ENCODE results near the gene SH2D3C.
"Not testable (repeated sequence)": the region's sequence is repeated elsewhere in the genome, so short reads cannot be mapped to it uniquely, and the experiment has no call there.

SH2D3C gene

DNA sequence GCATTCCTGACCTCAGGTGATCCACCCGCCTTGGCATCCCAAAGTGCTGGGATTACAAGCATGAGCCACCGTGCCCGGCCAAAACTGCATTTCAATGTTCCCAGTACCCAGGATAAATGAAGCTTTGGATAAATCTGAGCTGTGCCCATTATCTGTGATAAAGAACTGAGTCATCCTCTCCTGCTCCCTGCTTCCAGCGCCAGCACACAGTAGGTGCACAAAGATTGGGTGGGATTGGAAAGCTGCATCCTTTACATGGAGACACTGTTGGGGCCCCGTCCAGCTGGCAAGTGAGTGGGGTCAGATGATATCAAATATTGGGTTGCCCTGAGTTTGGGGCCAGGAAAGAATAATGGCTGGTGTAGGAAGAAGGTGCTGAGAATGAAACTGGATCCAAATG lies 17.4 kb downstream of the SH2D3C start:
- DNase-seq (ENCODE audit: low spot score): no peak
- in situ Hi-C loops (cut with MboI; ENCODE audit: low pct_unique_long_range_greater_than_20kb, low sequenced_read_pairs, unreplicated experiment): no loop called here
- no peak for TF ChIP-seq CTCF (IDR thresholded peaks at IDR 0.05; ENCODE audit: extremely low read depth, insufficient read depth, missing control alignments)

- no peak for DNase-seq (ENCODE audit: low spot score)
- in situ Hi-C loops (cut with MboI; ENCODE audit: low pct_unique_long_range_greater_than_20kb, low sequenced_read_pairs, unreplicated experiment): no loop called here
- TF ChIP-seq CTCF (IDR thresholded peaks at IDR 0.05; ENCODE audit: extremely low read depth, insufficient read depth, missing control alignments): no peak
Observed at GRCh38 chr9:127758843-127759242, 19.6 kb downstream of the SH2D3C start.

GRCh38 chr9:127756776-127757175 lies 21.7 kb downstream of the SH2D3C start:
- DNase-seq (ENCODE audit: low spot score); in situ Hi-C loops (cut with MboI; ENCODE audit: low pct_unique_long_range_greater_than_20kb, low sequenced_read_pairs, unreplicated experiment): not testable (repeated sequence)

- no peak for DNase-seq (ENCODE audit: low spot score)
- TF ChIP-seq CTCF (IDR thresholded peaks at IDR 0.05; ENCODE audit: extremely low read depth, insufficient read depth, missing control alignments): no peak
- in situ Hi-C loops (cut with MboI; ENCODE audit: low pct_unique_long_range_greater_than_20kb, low sequenced_read_pairs, unreplicated experiment): no loop called here
Observed at GRCh38 chr9:127756233-127756632, 22.2 kb downstream of the SH2D3C start.

DNA sequence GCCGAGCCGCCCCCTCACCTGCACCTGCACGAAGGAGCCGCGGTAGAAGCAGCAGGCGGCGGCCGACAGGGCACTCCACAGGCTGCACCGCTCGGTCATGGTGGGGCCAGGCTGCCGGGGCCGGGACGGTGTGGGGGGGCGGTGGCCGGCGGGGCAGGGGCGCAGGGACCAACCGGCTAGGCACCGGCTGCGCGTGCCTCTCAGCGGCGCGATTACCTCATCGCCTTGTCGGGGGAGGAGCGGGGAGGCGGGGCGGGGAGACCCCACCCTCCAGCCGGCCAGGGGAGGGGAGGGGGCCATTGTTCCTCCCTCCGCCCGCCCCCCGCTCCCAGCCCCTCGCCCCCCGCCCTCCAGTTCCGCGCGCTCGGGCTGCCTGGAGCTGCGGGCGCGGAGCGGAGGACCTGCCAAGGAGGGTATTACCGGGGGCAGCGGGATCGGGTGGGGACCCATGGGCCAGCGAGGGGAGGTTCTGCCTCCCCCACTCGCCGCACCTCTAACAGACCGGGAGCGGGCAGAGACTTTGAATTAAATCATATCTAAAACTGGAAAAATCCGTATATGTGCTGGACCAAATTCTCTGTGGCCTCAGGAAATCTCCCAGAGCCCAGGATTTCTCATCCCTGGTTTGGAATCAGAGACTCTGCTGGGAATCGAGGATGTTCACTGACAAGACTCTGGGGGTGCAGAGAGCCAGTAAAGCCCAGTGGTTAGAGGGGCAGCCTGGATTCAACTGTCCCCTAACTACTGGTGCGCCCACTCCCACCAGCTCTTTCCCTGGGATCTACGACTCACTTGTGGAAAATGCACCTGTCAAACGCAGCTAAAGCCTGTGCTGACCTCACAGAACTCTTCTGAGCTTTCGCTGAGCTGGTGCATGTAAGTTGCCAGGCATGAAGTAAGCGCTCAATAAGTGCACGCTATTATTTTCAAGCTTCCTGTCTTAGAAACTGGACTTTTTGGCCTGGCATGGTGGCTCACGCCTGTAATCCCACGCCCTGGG lies 23.1 kb downstream of the SH2D3C start:
- no peak for DNase-seq (ENCODE audit: low spot score)
- in situ Hi-C loops (cut with MboI; ENCODE audit: low pct_unique_long_range_greater_than_20kb, low sequenced_read_pairs, unreplicated experiment): no loop called here
- no peak for TF ChIP-seq CTCF (IDR thresholded peaks at IDR 0.05; ENCODE audit: extremely low read depth, insufficient read depth, missing control alignments)

DNA sequence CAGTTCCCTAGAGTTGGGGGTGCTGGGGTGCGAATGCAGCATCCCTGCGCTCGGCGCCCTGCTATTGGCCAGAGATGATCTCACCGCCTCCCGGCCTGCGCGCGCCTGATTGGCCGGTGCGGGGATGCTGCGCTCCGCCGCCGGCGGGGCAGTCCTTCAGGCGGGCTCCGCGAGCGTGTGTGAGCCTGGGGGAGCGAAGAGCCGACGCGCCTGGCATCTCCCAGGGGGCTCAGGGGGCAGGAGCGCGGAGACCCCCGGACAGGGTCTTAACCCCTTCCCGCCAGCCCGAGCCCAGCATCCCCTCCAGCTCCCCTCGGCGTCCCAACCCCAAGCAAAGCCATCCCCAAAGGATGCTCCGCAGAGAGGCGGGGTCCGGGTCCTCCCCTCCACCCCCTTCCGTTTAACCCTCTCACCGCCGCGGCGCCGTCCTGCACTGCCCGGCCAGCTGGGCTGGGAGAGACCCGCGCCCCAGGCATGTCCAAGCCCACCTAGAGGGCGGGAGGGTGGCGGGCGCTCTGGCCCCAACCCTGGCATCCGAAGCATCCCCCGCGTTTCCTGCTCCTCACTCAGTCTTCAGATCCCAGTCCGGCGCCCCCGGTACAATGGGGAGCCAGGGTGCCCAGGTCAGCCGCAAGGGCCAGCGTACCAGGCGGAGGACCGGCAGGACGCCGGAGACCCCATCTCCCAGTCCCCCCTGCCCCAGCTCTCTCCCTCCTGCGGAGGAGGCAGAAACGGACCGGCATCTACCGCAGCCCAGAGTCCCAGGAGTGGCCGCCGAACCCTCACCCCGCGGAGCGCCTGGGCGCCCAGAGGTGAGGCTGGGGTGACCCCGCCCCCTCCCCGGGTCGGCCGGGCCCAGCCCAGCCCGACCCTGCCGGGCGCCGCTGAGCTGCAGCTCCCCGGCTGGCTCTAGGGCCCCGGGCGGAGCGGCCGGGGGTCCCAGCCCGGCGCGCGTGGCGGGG lies 24.1 kb downstream of the SH2D3C start:
- TF ChIP-seq CTCF (IDR thresholded peaks at IDR 0.05; ENCODE audit: extremely low read depth, insufficient read depth, missing control alignments): no peak
- in situ Hi-C loops (cut with MboI; ENCODE audit: low pct_unique_long_range_greater_than_20kb, low sequenced_read_pairs, unreplicated experiment): no loop called here
- no peak for DNase-seq (ENCODE audit: low spot score)

Data from GM13977 (cell line).